ENCODE data around the gene DAB1.

Gene DAB1

DNA sequence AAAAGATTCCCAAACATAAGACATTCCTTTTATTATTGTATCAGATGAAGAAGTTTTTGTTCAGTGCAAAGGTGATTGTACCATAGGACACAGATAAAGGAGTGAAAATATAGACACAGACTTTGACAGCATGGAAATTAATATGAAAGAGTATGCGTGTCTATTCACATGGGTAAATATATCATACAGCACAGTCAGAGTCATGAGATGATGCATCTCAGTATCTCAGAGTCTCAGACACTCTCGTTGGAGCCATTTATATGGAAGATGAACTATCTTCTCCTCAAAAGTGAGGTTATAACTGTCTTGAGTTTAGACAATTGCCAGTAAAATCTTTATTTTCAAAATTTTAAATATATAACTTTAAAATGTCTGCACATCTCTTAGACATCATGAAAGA lies 299.7 kb downstream of the DAB1 start:
- DNase-seq (ENCODE audit: low spot score), result no peak
- TF ChIP-seq, protein P1, sequence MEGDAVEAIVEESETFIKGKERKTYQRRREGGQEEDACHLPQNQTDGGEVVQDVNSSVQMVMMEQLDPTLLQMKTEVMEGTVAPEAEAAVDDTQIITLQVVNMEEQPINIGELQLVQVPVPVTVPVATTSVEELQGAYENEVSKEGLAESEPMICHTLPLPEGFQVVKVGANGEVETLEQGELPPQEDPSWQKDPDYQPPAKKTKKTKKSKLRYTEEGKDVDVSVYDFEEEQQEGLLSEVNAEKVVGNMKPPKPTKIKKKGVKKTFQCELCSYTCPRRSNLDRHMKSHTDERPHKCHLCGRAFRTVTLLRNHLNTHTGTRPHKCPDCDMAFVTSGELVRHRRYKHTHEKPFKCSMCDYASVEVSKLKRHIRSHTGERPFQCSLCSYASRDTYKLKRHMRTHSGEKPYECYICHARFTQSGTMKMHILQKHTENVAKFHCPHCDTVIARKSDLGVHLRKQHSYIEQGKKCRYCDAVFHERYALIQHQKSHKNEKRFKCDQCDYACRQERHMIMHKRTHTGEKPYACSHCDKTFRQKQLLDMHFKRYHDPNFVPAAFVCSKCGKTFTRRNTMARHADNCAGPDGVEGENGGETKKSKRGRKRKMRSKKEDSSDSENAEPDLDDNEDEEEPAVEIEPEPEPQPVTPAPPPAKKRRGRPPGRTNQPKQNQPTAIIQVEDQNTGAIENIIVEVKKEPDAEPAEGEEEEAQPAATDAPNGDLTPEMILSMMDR (IDR thresholded peaks at IDR 0.05; ENCODE audit: extremely low read depth, insufficient read depth, missing control alignments), result no peak
- in situ Hi-C loops (cut with MboI; ENCODE audit: low pct_unique_long_range_greater_than_20kb, low sequenced_read_pairs, unreplicated experiment), result no loop called here

- no peak for DNase-seq (ENCODE audit: low spot score)
- TF ChIP-seq, protein P1 (IDR thresholded peaks at IDR 0.05; ENCODE audit: extremely low read depth, insufficient read depth, missing control alignments), result no peak
- in situ Hi-C loops (cut with MboI; ENCODE audit: low pct_unique_long_range_greater_than_20kb, low sequenced_read_pairs, unreplicated experiment), result no loop called here
Measured at GRCh38 chr1:57122031-57122430, 301.8 kb downstream of the DAB1 start.

DNA sequence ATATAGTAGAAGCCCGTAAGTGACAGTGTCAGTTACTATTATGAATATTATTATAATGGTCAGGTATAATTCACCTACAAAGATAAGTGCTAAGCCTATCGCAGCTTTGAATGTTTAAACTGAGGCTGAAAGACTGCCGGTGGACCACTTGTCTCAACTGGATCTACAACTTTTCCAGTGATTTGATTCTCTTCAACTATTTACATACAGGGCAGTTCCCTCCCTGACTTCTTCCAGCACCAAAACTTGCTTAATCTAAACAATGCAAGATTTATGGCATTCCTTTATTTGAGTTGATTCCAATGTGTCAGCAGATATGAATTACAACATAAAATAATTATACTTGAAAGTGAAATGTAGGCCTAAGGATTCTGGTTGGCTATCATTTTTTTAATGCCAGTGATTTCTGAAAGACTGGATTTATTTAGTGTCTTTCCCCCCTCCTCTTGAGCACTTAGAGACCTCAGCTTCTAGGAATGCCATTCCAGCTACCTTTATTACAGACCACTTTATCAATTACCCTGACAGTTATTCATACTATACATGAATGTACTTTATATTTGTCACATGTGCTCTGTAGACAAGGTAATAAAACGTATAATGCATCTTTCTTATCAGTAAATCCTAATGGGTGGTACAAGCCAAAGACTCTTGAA lies 304.8 kb downstream of the DAB1 start:
- TF ChIP-seq, protein P1 (IDR thresholded peaks at IDR 0.05; ENCODE audit: extremely low read depth, insufficient read depth, missing control alignments), result no peak
- DNase-seq (ENCODE audit: low spot score), result no peak
- in situ Hi-C loops (cut with MboI; ENCODE audit: low pct_unique_long_range_greater_than_20kb, low sequenced_read_pairs, unreplicated experiment), result no loop called here

- TF ChIP-seq, protein P1 (IDR thresholded peaks at IDR 0.05; ENCODE audit: extremely low read depth, insufficient read depth, missing control alignments), result no peak
Measured at GRCh38 chr1:57117753-57118152, 306.1 kb downstream of the DAB1 start.

DNA sequence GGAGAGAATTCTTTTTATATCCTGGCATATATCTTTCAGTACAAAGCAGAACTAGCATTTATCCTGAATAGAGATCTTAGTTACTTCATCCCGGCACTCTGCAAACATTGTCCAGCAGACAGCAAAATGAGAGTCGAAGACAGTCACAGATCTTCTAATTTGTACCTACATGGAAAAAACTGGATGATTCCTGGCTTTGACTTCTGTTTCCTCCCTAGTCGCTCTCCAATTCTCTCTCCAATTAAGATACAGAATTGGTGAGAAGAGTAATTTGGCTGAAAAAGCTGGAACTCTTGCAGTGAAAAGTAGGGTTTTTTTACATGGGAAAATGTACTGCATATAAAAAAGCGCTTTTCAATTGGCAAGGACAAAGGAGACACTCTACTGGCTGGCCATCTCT lies 307.0 kb downstream of the DAB1 start:
- no peak for DNase-seq (ENCODE audit: low spot score)
- in situ Hi-C loops (cut with MboI; ENCODE audit: low pct_unique_long_range_greater_than_20kb, low sequenced_read_pairs, unreplicated experiment), result no loop called here
- TF ChIP-seq, protein P1 (IDR thresholded peaks at IDR 0.05; ENCODE audit: extremely low read depth, insufficient read depth, missing control alignments), result no peak

More at GRCh38 chr1:57117753-57118152, 306.1 kb downstream of the DAB1 start:
- DNase-seq (ENCODE audit: low spot score), result no peak
- in situ Hi-C loops (cut with MboI; ENCODE audit: low pct_unique_long_range_greater_than_20kb, low sequenced_read_pairs, unreplicated experiment), result no loop called here

- DNase-seq (ENCODE audit: low spot score), result no peak
- in situ Hi-C loops (cut with MboI; ENCODE audit: low pct_unique_long_range_greater_than_20kb, low sequenced_read_pairs, unreplicated experiment), result no loop called here
- TF ChIP-seq, protein P1 (IDR thresholded peaks at IDR 0.05; ENCODE audit: extremely low read depth, insufficient read depth, missing control alignments), result no peak
Measured at GRCh38 chr1:57115030-57115614, 308.7 kb downstream of the DAB1 start.

Measured in GM13977 (cell line).